K562 (cell line): Measurements from ENCODE around the gene HHIPL1. TPM values are rescaled to one million over a fixed set of nuclear protein-coding genes. Genes with fewer than 3 reads are reported as not detected.

ENCODE experiments used
- ATAC-seq: fragments of 200-7000 bp; cut with Tn5 transposase; 3 replicates; pipeline ENCODE4 v1.9.1; 2020; ENCODE audit warnings: moderate library complexity
- BruUV-seq: library from RNA; stranded (reverse); fragments of 400-500 nt; replicated peaks from 2 replicates; lab custom pipeline; 2021; lab: Mats Ljungman, UMichigan
- CTCF ChIA-PET: fragments of 300-600 bp; formaldehyde crosslinking; extraction: SDS; loops from one replicate; lab custom pipeline; 2021; ENCODE audit warnings: low intra/inter-chr PET ratio; lab: Yijun Ruan, JAX
- POLR2A ChIA-PET: fragments of 300-600, 350-650 bp; sonication (Branson Sonifier 250); formaldehyde crosslinking; extraction: SDS; loops from one replicate; lab custom pipeline; 2021; ENCODE audit warnings: antibody characterized with exemption, inconsistent platforms; lab: Yijun Ruan, JAX
- DNase-seq, 4 experiments: peaks; one replicate each; pipeline versions ENCODE4 v3.0.0 to v3.0.0-alpha.2; 2011 to 2018; ENCODE audit warnings: low spot score in 3 of 4, mixed read lengths in 3 of 4; ENCODE audit errors: extremely low read depth in 1 of 4
- FAIRE-seq: peaks from 2 replicates; lab custom pipeline; 2011; peaks lifted over from hg19 to GRCh38; lab: Jason Lieb, UNC
- H2AFZ ChIP-seq: 2 replicates; pipeline ENCODE4 v1.6.0; 2011; ENCODE audit warnings: low read depth, low read length, control low read depth, inconsistent platforms
- H3K27ac ChIP-seq: fragments of 200-600 bp; 3 replicates; pipeline ENCODE4 v1.8.0; 2011; ENCODE audit warnings: low read depth, mild to moderate bottlenecking, control low read depth, inconsistent platforms, low read length, moderate library complexity, mixed read lengths; ENCODE audit errors: extremely low read depth
- H3K27me3 ChIP-seq, 2 experiments: fragments of 300-600 bp in 1 of 2; 2 replicates in 1 of 2; 3 replicates in 1 of 2; pipeline versions ENCODE4 v1.6.0 to v1.8.0; 2011; ENCODE audit warnings: inconsistent platforms in 2 of 2, low read length in 2 of 2, mild to moderate bottlenecking in 1 of 2, mixed read lengths in 1 of 2, moderate library complexity in 1 of 2; ENCODE audit not compliant: control insufficient read depth in 2 of 2, insufficient read depth in 2 of 2
- H3K36me3 ChIP-seq: fragments of 300-600 bp; 3 replicates; pipeline ENCODE4 v1.8.0; 2011; ENCODE audit warnings: mild to moderate bottlenecking, low read length, inconsistent platforms; ENCODE audit not compliant: control insufficient read depth, insufficient read depth
- H3K4me1 ChIP-seq, 2 experiments: fragments of 200-600 bp in 1 of 2; replicated peaks in 1 of 2; 2 replicates in 1 of 2; 3 replicates in 1 of 2; pipeline versions ENCODE4 v1.5.1 to v1.8.0; 2011; ENCODE audit warnings: inconsistent platforms in 2 of 2, low read length in 2 of 2, mild to moderate bottlenecking in 1 of 2, mixed read lengths in 1 of 2, moderate library complexity in 1 of 2; ENCODE audit not compliant: control insufficient read depth in 2 of 2, insufficient read depth in 2 of 2
- H3K4me2 ChIP-seq: 2 replicates; pipeline ENCODE4 v1.6.1; 2011; ENCODE audit warnings: low read length, control low read depth, inconsistent platforms, mixed read lengths; ENCODE audit not compliant: insufficient read depth
- H3K4me3 ChIP-seq: fragments of 200-600 bp; sonication (generic), shearing (Covaris generic); 2 replicates; pipeline ENCODE4 v1.5.1; 2016; ENCODE audit warnings: control low read depth, inconsistent platforms
- H3K79me2 ChIP-seq: fragments of 200-600 bp; 3 replicates; pipeline ENCODE4 v1.8.0; 2011; ENCODE audit warnings: low read length, inconsistent platforms; ENCODE audit not compliant: control insufficient read depth, insufficient read depth
- H3K9ac ChIP-seq, 2 experiments: 2 replicates each; pipeline versions ENCODE4 v1.6.0 to v1.6.1; 2011; ENCODE audit warnings: low read depth in 2 of 2, low read length in 2 of 2, control low read depth in 1 of 2, inconsistent platforms in 1 of 2, mild to moderate bottlenecking in 1 of 2, mixed read lengths in 1 of 2; ENCODE audit not compliant: insufficient read depth in 1 of 2
- H3K9me1 ChIP-seq: one replicate; pipeline ENCODE4 v1.6.0; 2011; ENCODE audit warnings: inconsistent platforms, mild to moderate bottlenecking, low read length, moderate library complexity; ENCODE audit not compliant: control insufficient read depth, insufficient read depth
- H3K9me3 ChIP-seq: replicated peaks from 2 replicates; pipeline ENCODE4 v1.5.1; 2011; ENCODE audit warnings: low read depth, low read length, inconsistent platforms; ENCODE audit not compliant: control insufficient read depth, insufficient read depth
- H4K20me1 ChIP-seq: replicated peaks from 2 replicates; pipeline ENCODE4 v1.6.1; 2011; ENCODE audit warnings: low read length, inconsistent platforms, mixed read lengths; ENCODE audit not compliant: control insufficient read depth, insufficient read depth
- ADNP ChIP-seq: fragments of 200-800 bp; sonication (Bioruptor generic); IDR thresholded peaks from 2 replicates; pipeline ENCODE4 v1.6.1; 2016; ENCODE audit warnings: missing genetic modification characterization, missing compliant biosample characterization
- FOS ChIP-seq: IDR thresholded peaks from 3 replicates; pipeline ENCODE4 v1.6.1; 2011; ENCODE audit not compliant: insufficient read length; ENCODE audit errors: extremely low read depth
- MCM2 ChIP-seq: fragments of 450-650 bp; IDR thresholded peaks from 2 replicates; pipeline ENCODE4 v1.6.1; 2017; ENCODE audit warnings: low read depth, mild to moderate bottlenecking
- MTF1 ChIP-seq: fragments of 250-450 bp; sonication (Bioruptor Pico); IDR thresholded peaks from 2 replicates; pipeline ENCODE4 v1.9.0; 2021; ENCODE audit warnings: moderate library complexity, mild to moderate bottlenecking, inconsistent platforms, borderline replicate concordance
- POLR3A ChIP-seq: IDR thresholded peaks from 2 replicates; pipeline ENCODE4 v1.6.1; 2011; ENCODE audit warnings: borderline replicate concordance, mild to moderate bottlenecking, moderate library complexity; ENCODE audit not compliant: insufficient read length, insufficient read depth; ENCODE audit errors: extremely low read depth
- RBBP5 ChIP-seq: fragments of 200-600 bp; sonication (generic); IDR thresholded peaks from 2 replicates; pipeline ENCODE4 v1.6.1; 2012; ENCODE audit warnings: borderline replicate concordance, mild to moderate bottlenecking, low read length, control low read depth, inconsistent platforms; ENCODE audit not compliant: insufficient read depth, poor library complexity, severe bottlenecking
- SAFB2 ChIP-seq: fragments of 200-400 bp; formaldehyde crosslinking; IDR thresholded peaks from 2 replicates; pipeline ENCODE4 v1.6.1; 2018; ENCODE audit warnings: borderline replicate concordance, low read length, low read depth, moderate library complexity; ENCODE audit not compliant: severe bottlenecking
- STAT5B ChIP-seq: fragments of 250-450 bp; sonication (Bioruptor Pico); IDR thresholded peaks from 2 replicates; pipeline ENCODE4 v1.8.0; 2021; ENCODE audit warnings: mild to moderate bottlenecking, inconsistent platforms
- TCF7L2 ChIP-seq: fragments of 150-350 bp; IDR thresholded peaks from 2 replicates; pipeline ENCODE4 v1.6.1; 2016; ENCODE audit warnings: low read depth, mild to moderate bottlenecking, low read length, moderate library complexity
- ZKSCAN1 ChIP-seq: fragments of 150-350 bp; IDR thresholded peaks from 2 replicates; pipeline ENCODE4 v1.6.1; 2016; ENCODE audit warnings: low read depth, low read length
- ZNF778 ChIP-seq: fragments of 450-650 bp; formaldehyde crosslinking; IDR thresholded peaks from 2 replicates; pipeline ENCODE4 v1.4.0; 2020; ENCODE audit warnings: mild to moderate bottlenecking, moderate library complexity
- ZZZ3 ChIP-seq: fragments of 450-650 bp; IDR thresholded peaks from 2 replicates; pipeline ENCODE4 v1.6.1; 2016; ENCODE audit warnings: antibody characterized with exemption, mild to moderate bottlenecking, moderate library complexity
- WGBS: fragments of 100-300 bp; shearing (Covaris generic); methylation state at CpG from one replicate; pipeline ENCODE4 v1.1.6; 2016; ENCODE audit warnings: low coverage, mixed read lengths; ENCODE audit not compliant: insufficient coverage; ENCODE audit errors: missing lambda C conversion rate; 5-methylcytosine and 5-hydroxymethylcytosine counted together
- in situ Hi-C: fragments of 300-500 bp; cut with MboI; formaldehyde crosslinking; loops from 4 replicates; pipeline ENCODE4 v1.15.0; 2018; ENCODE audit warnings: inconsistent platforms, mixed read lengths
- intact Hi-C: fragments of 100-400 bp; cut with micrococcal nuclease; formaldehyde crosslinking; loops from 2 replicates; pipeline ENCODE4 v1.14.2; 2022
- polyA plus RNA-seq, 8 experiments: library from polyadenylated mRNA; depleted of rRNA in 4 of 8; stranded (reverse) in 5 of 8; unstranded in 3 of 8; fragments of >200 nt; fragmentation: Nextera tagmentation in 2 of 8; fragmentation: Illumina TruSeq in 1 of 8; extraction: Ambion mirVana in 2 of 8; extraction: Trizol in 1 of 8; gene quantifications; 2 replicates each; pipeline versions ENCODE4 v1.2.1 to v1.2.3, GENCODE V29; 2011 to 2014; ENCODE audit warnings: inconsistent platforms in 1 of 8, missing spikeins in 1 of 8
- total RNA-seq, 7 experiments: library from RNA; depleted of rRNA in 6 of 7; stranded (reverse); fragments of >200 nt in 6 of 7; fragmentation: Illumina TruSeq in 2 of 7; extraction: Trizol in 2 of 7; gene quantifications; 2 replicates each; pipeline versions ENCODE4 v1.2.1 to v1.2.3, GENCODE V29; 2011 to 2021; ENCODE audit warnings: low replicate concordance in 1 of 7
- TF ChIP-seq, protein P1 (sequence below), 3 experiments: IDR thresholded peaks in 2 of 3; conservative IDR thresholded peaks in 1 of 3; 2 replicates each; pipeline ENCODE4 v1.5.1; 2011 to 2012; ENCODE audit warnings: low read length in 3 of 3, mild to moderate bottlenecking in 3 of 3, control low read depth in 2 of 3, improper control_type of control experiment in 1 of 3, inconsistent platforms in 1 of 3, low read depth in 1 of 3, mixed read lengths in 1 of 3, moderate library complexity in 1 of 3; ENCODE audit not compliant: insufficient read depth in 2 of 3
- TF ChIP-seq, protein P2 (sequence below): fragments of 450-650 bp; formaldehyde crosslinking; IDR thresholded peaks from 2 replicates; pipeline ENCODE4 v1.4.0; 2022; ENCODE audit warnings: missing genetic modification characterization

The HHIPL1 gene
- total and polyA plus RNA-seq, 9 of the 15 experiments (the other 6 are each of a cell fraction or from before 2014, with no cell fraction given): not detected

DNA sequence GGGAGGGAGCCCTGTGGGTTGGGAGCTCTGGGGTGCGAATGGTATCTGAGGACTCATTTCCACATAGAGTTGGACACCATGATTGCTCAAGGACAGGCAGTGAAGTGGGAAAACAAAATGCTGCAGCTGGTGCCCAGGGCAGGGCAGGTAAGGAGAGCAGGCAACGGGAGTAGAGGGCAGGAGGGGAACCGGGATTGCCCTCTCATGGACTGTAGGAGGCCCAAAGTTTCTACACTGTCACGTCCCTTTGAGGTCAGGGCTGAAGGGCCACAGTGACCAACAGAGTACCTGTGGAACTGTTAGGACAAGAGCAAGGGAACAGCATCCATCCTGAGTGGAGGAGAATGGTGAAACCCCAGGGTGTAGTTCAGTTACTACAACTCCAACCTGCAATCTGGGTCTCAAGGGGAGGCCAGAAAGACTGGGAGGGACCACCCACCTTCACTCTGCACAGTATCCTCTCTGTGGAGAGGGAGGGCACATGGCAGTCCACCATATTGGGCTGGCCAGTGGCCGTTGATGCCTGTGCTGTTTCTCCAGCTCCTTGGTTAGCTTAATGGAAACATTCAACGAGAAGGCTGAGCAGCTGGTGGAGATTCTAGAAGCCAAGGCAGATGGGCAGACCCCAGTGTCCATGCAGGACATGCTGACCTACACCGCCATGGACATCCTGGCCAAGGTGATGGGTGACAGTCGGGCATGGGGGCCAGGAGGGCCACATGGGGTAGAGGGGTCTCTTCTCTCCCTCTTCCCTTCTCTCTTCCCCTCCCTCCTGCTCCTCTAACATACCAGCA is 61.4 kb downstream of the HHIPL1 start (continued):
- TF ChIP-seq, protein P1, sequence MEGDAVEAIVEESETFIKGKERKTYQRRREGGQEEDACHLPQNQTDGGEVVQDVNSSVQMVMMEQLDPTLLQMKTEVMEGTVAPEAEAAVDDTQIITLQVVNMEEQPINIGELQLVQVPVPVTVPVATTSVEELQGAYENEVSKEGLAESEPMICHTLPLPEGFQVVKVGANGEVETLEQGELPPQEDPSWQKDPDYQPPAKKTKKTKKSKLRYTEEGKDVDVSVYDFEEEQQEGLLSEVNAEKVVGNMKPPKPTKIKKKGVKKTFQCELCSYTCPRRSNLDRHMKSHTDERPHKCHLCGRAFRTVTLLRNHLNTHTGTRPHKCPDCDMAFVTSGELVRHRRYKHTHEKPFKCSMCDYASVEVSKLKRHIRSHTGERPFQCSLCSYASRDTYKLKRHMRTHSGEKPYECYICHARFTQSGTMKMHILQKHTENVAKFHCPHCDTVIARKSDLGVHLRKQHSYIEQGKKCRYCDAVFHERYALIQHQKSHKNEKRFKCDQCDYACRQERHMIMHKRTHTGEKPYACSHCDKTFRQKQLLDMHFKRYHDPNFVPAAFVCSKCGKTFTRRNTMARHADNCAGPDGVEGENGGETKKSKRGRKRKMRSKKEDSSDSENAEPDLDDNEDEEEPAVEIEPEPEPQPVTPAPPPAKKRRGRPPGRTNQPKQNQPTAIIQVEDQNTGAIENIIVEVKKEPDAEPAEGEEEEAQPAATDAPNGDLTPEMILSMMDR (IDR thresholded peaks at IDR 0.05 in 2 of 3, conservative IDR thresholded peaks at IDR 0.05 in 1 of 3; ENCODE audit: insufficient read depth in 2 of 3, low read depth in 1 of 3, low read length in 3 of 3): no peak

DNA sequence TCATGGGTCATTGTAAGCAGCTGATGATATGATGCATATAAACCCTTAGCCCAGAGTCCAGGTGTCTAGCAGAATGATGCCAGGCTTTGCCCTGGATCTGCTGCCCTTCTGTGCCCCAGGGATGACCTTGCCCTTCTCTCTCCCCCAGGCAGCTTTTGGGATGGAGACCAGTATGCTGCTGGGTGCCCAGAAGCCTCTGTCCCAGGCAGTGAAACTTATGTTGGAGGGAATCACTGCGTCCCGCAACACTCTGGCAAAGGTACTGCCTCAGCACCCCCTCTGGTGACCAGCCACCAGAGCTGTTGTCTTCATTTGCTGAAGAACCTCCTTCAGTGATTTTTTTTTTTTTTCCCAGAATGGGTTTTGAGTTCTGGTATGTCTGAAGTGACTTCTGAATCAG is 62.5 kb downstream of the HHIPL1 start:
- Histone ChIP-seq H3K9me3 (peaks cover 4% of the 10 kb centered on the region), H3K79me2 (no peaks in the 10 kb centered on the region), H3K27ac (no peak overlapping the region), H3K4me2 (no peak overlapping the region), H3K4me1 (no peaks in the 10 kb centered on the region), H4K20me1 (no peaks in the 10 kb centered on the region), H3K36me3 (no peaks in the 10 kb centered on the region), H3K27me3 (no peaks in the 10 kb centered on the region), H3K9me1 (no peaks in the 10 kb centered on the region), H2AFZ (no peak overlapping the region), H3K4me3 (no peak overlapping the region), H3K9ac (no peak overlapping the region)
- ChIA-PET CTCF (no interaction called here), POLR2A (interaction anchor here (0.6 kb wide), 1 partner anchor 327 kb away, joined by 3 read pairs; no protein-coding TSS in a partner anchor)
- ATAC-seq (no peak), FAIRE-seq (no peak), DNase-seq (no peak)
- BruUV-seq: no TSS peak
- intact Hi-C loops (no loop called here), in situ Hi-C loops (no loop called here)
- 0% methylated on average over 2 of the region's 2 CpGs for WGBS
- TF ChIP-seq RBBP5 (no peak), MTF1 (CRISPR knock-in tag) (no peak), STAT5B (CRISPR knock-in tag) (no peak), ZZZ3 (no peak), SAFB2 (no peak), FOS (no peak), ZNF778 (CRISPR knock-in tag) (no peak), TCF7L2 (no peak), ADNP (tag) (no peak), POLR3A (no peak), MCM2 (no peak), ZKSCAN1 (no peak)
- TF ChIP-seq, protein P2, sequence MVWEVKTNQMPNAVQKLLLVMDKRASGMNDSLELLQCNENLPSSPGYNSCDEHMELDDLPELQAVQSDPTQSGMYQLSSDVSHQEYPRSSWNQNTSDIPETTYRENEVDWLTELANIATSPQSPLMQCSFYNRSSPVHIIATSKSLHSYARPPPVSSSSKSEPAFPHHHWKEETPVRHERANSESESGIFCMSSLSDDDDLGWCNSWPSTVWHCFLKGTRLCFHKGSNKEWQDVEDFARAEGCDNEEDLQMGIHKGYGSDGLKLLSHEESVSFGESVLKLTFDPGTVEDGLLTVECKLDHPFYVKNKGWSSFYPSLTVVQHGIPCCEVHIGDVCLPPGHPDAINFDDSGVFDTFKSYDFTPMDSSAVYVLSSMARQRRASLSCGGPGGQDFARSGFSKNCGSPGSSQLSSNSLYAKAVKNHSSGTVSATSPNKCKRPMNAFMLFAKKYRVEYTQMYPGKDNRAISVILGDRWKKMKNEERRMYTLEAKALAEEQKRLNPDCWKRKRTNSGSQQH (CRISPR knock-in tag): no peak
- TF ChIP-seq, protein P1 (IDR thresholded peaks at IDR 0.05 in 2 of 3, conservative IDR thresholded peaks at IDR 0.05 in 1 of 3; ENCODE audit: insufficient read depth in 2 of 3, low read depth in 1 of 3, low read length in 3 of 3): no peak
